ENCODE results near the gene TRAF3.

GRCh38 chr14:102927346-102927877 is 150.2 kb downstream of the TRAF3 start:
- TF ChIP-seq CTCF (IDR thresholded peaks at IDR 0.05) (no peak), POLR2A (IDR thresholded peaks at IDR 0.05) (no peak)
